Astrocyte (in vitro differentiated cells and primary cell): ENCODE results near the gene SLC16A1. TPM values are rescaled to one million over a fixed set of nuclear protein-coding genes. Genes with fewer than 3 reads are reported as not detected.

Source experiments
- DNase-seq: peaks from one replicate; pipeline ENCODE4 v3.0.0-alpha.2; 2010; ENCODE audit warnings: low read depth
- FAIRE-seq: peaks from 2 replicates; lab custom pipeline; 2011; peaks lifted over from hg19 to GRCh38; lab: Jason Lieb, UNC
- H2AFZ ChIP-seq: 2 replicates; pipeline ENCODE4 v1.6.0; 2012; ENCODE audit warnings: low read depth, low read length, inconsistent platforms
- H3K27ac ChIP-seq: 2 replicates; pipeline ENCODE4 v1.5.1; 2011; ENCODE audit warnings: low read depth, low read length, inconsistent platforms
- H3K27me3 ChIP-seq: 2 replicates; pipeline ENCODE4 v1.6.0; 2011; ENCODE audit warnings: low read length, inconsistent platforms; ENCODE audit not compliant: insufficient read depth
- H3K36me3 ChIP-seq: 2 replicates; pipeline ENCODE4 v1.5.1; 2011; ENCODE audit warnings: low read length, inconsistent platforms; ENCODE audit not compliant: insufficient read depth
- H3K4me1 ChIP-seq: 2 replicates; pipeline ENCODE4 v1.5.1; 2011; ENCODE audit warnings: low read length, inconsistent platforms; ENCODE audit not compliant: insufficient read depth
- H3K4me2 ChIP-seq: 2 replicates; pipeline ENCODE4 v1.6.0; 2012; ENCODE audit warnings: low read length, inconsistent platforms
- H3K4me3 ChIP-seq: 2 replicates; pipeline ENCODE4 v1.5.1; 2011; ENCODE audit warnings: low read depth, mild to moderate bottlenecking, low read length, inconsistent platforms; ENCODE audit not compliant: insufficient read depth
- H3K79me2 ChIP-seq: 2 replicates; pipeline ENCODE4 v1.6.0; 2012; ENCODE audit warnings: mild to moderate bottlenecking, low read length, inconsistent platforms; ENCODE audit not compliant: insufficient read depth
- H3K9ac ChIP-seq: 2 replicates; pipeline ENCODE4 v1.6.0; 2012; ENCODE audit warnings: mild to moderate bottlenecking, low read length, inconsistent platforms
- H3K9me3 ChIP-seq: 2 replicates; pipeline ENCODE4 v1.5.1; 2012; ENCODE audit warnings: low read depth, mild to moderate bottlenecking, low read length, inconsistent platforms; ENCODE audit not compliant: insufficient read depth
- H4K20me1 ChIP-seq: 2 replicates; pipeline ENCODE4 v1.6.0; 2012; ENCODE audit warnings: low read length, inconsistent platforms; ENCODE audit not compliant: insufficient read depth
- H3K27ac Mint-ChIP-seq: one replicate; pipeline ENCODE4 v1.8.0; 2021; ENCODE audit warnings: mild to moderate bottlenecking, mixed read lengths; ENCODE audit not compliant: unreplicated experiment
- H3K27me3 Mint-ChIP-seq: one replicate; pipeline ENCODE4 v1.8.0; 2021; ENCODE audit warnings: low read depth, mixed read lengths; ENCODE audit not compliant: unreplicated experiment
- H3K36me3 Mint-ChIP-seq: one replicate; pipeline ENCODE4 v1.8.0; 2021; ENCODE audit warnings: low read depth, mixed read lengths; ENCODE audit not compliant: unreplicated experiment
- H3K4me1 Mint-ChIP-seq: one replicate; pipeline ENCODE4 v1.8.0; 2021; ENCODE audit warnings: low read depth, mixed read lengths; ENCODE audit not compliant: unreplicated experiment
- H3K4me3 Mint-ChIP-seq: one replicate; pipeline ENCODE4 v1.8.0; 2021; ENCODE audit warnings: mild to moderate bottlenecking, moderate library complexity, mixed read lengths; ENCODE audit not compliant: unreplicated experiment
- H3K9me3 Mint-ChIP-seq: one replicate; pipeline ENCODE4 v1.8.0; 2021; ENCODE audit warnings: mild to moderate bottlenecking, mixed read lengths; ENCODE audit not compliant: unreplicated experiment
- EZH2 ChIP-seq: IDR thresholded peaks from 2 replicates; pipeline ENCODE4 v1.6.1; 2012; ENCODE audit warnings: mild to moderate bottlenecking, low read length, inconsistent platforms; ENCODE audit not compliant: insufficient read depth
- total RNA-seq: library from RNA; stranded (reverse); gene quantifications from 2 replicates; pipeline ENCODE4 v1.2.1, GENCODE V29; 2021
- TF ChIP-seq, protein P1 (sequence below): IDR thresholded peaks from 2 replicates; pipeline ENCODE4 v1.5.1; 2011; ENCODE audit warnings: low read depth, mild to moderate bottlenecking, inconsistent platforms, low read length, moderate library complexity; ENCODE audit not compliant: insufficient read depth

The SLC16A1 gene
- total RNA-seq, 1 donor from 2014 or later: 153 TPM

DNA sequence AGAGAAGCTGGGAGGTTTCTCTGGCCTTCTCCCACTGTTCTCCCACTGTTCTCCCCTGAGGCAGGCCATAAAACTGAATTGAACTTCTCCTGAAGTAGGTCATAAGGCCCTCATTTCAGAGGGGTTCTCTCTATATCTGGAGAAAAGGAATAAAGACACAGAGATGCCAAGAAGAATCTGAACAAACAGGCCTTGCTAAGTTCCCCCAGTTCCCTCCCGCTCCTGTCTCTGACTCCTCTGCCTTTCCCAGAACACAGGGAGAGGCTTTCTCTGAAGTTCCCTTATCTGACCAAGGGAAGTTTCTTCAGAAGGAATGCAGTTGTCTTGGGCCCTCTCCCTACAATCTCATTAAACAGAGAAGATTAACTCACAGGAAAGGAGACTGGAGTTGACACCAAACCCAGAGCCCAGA lies 83.4 kb downstream of the SLC16A1 start:
- Histone ChIP-seq H3K4me1 (no peaks in the 10 kb centered on the region), H3K4me2 (no peak overlapping the region), H2AFZ (no peak overlapping the region), H3K9me3 (no peaks in the 10 kb centered on the region), H3K27ac (no peak overlapping the region), H3K9ac (no peak overlapping the region), H3K27me3 (no peaks in the 10 kb centered on the region), H3K4me3 (no peak overlapping the region), H3K79me2 (no peaks in the 10 kb centered on the region), H4K20me1 (no peaks in the 10 kb centered on the region), H3K36me3 (no peaks in the 10 kb centered on the region)
- FAIRE-seq (no peak), DNase-seq (peak; percentile 52)
- Mint-ChIP-seq H3K4me1 (peaks cover 17% of the 10 kb centered on the region), H3K27me3 (no peaks in the 10 kb centered on the region), H3K27ac (peak overlapping the region; percentile 23), H3K9me3 (no peaks in the 10 kb centered on the region), H3K4me3 (no peak overlapping the region), H3K36me3 (no peaks in the 10 kb centered on the region)
- TF ChIP-seq EZH2: no peak
- TF ChIP-seq, protein P1, sequence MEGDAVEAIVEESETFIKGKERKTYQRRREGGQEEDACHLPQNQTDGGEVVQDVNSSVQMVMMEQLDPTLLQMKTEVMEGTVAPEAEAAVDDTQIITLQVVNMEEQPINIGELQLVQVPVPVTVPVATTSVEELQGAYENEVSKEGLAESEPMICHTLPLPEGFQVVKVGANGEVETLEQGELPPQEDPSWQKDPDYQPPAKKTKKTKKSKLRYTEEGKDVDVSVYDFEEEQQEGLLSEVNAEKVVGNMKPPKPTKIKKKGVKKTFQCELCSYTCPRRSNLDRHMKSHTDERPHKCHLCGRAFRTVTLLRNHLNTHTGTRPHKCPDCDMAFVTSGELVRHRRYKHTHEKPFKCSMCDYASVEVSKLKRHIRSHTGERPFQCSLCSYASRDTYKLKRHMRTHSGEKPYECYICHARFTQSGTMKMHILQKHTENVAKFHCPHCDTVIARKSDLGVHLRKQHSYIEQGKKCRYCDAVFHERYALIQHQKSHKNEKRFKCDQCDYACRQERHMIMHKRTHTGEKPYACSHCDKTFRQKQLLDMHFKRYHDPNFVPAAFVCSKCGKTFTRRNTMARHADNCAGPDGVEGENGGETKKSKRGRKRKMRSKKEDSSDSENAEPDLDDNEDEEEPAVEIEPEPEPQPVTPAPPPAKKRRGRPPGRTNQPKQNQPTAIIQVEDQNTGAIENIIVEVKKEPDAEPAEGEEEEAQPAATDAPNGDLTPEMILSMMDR: no peak

DNA sequence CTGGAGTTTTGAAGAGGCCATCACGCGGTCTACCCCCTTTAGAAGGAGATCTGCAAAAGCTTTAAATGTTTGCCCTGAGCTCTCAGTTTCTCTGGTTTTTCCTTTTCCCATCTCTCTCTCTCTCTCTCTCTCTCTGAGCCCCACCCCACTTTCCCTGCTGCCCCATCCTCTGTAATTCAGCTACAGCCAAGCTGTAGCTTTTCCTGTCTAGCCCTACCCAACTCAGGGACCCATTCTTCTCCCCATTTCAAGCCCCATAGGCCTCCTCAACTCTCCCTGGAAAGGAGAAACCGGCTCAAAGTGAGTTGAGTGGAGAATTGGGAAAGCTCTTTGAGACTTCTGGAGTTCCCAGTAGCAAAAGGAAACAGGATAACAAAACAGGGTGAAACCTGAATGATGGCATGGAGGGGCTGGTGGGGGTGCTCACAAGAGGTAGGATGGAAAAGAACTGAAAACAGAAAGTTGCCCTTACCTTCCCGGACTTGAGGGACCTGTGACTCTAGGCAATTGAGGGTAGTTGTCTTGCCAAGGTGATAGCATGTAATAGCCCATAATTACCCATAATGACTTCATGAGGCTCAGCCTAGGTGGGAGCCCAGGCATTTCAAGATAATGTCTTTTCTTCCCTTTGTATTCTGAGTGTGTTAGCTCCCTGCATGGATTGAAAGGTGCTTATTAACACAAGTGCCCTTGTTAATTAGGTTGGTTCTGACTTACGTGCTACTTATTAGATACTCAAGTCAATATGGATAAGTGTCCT lies 84.9 kb downstream of the SLC16A1 start:
- no peak for FAIRE-seq
- no peak overlapping the region for H3K27ac ChIP-seq
- no peak for DNase-seq
- no peak overlapping the region for H3K4me3 Mint-ChIP-seq
- H3K27me3 Mint-ChIP-seq: no peaks in the 10 kb centered on the region
- TF ChIP-seq, protein P1: no peak
- TF ChIP-seq EZH2: no peak
- no peaks in the 10 kb centered on the region for H3K9me3 Mint-ChIP-seq
- H3K4me1 ChIP-seq: peaks cover 9% of the 10 kb centered on the region
- no peaks in the 10 kb centered on the region for H3K27me3 ChIP-seq
- H3K36me3 ChIP-seq: no peaks in the 10 kb centered on the region
- H3K4me1 Mint-ChIP-seq: peaks cover 24% of the 10 kb centered on the region
- no peak overlapping the region for H3K27ac Mint-ChIP-seq
- H3K9me3 ChIP-seq: no peaks in the 10 kb centered on the region
- H3K4me2 ChIP-seq: no peak overlapping the region
- no peaks in the 10 kb centered on the region for H4K20me1 ChIP-seq
- no peak overlapping the region for H3K4me3 ChIP-seq
- H3K79me2 ChIP-seq: no peaks in the 10 kb centered on the region
- no peak overlapping the region for H3K9ac ChIP-seq
- H2AFZ ChIP-seq: no peak overlapping the region
- no peaks in the 10 kb centered on the region for H3K36me3 Mint-ChIP-seq

DNA sequence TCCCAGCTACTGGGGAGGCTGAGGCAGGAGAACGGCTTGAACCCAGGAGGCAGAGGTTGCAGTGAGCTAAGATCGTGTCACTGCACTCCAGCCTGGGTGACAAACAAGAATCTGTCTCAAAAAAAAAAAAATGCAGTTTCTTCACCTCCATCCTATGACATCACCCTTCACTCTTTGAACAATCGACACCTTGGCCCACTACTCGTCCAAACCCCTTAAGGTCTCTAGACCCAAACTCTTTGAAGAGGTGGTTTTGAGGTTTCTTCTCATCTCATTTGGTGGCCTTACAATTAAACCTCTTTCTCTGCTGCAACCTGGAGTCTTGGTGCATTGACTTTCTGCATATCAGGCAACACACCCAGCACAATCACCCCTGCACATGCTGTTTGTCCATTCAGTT lies 86.1 kb downstream of the SLC16A1 start:
- no peak overlapping the region for H3K4me3 ChIP-seq
- DNase-seq (no peak), FAIRE-seq (no peak)
- H3K27ac ChIP-seq: no peak overlapping the region
- no peaks in the 10 kb centered on the region for H3K27me3 ChIP-seq
- H3K27ac Mint-ChIP-seq: no peak overlapping the region
- no peaks in the 10 kb centered on the region for H4K20me1 ChIP-seq
- no peaks in the 10 kb centered on the region for H3K79me2 ChIP-seq
- no peaks in the 10 kb centered on the region for H3K27me3 Mint-ChIP-seq
- H3K9me3 ChIP-seq: no peaks in the 10 kb centered on the region
- no peak overlapping the region for H3K4me2 ChIP-seq
- H3K36me3 Mint-ChIP-seq: no peaks in the 10 kb centered on the region
- H3K4me1 Mint-ChIP-seq: peaks cover 26% of the 10 kb centered on the region
- H3K4me3 Mint-ChIP-seq: no peak overlapping the region
- H3K9me3 Mint-ChIP-seq: no peaks in the 10 kb centered on the region
- H2AFZ ChIP-seq: no peak overlapping the region
- H3K9ac ChIP-seq: no peak overlapping the region
- no peaks in the 10 kb centered on the region for H3K36me3 ChIP-seq
- peaks cover 12% of the 10 kb centered on the region for H3K4me1 ChIP-seq
- TF ChIP-seq, protein P1: no peak
- no peak for TF ChIP-seq EZH2
